ENCODE data around the gene SP1. TPM values are rescaled to one million over a fixed set of nuclear protein-coding genes. Genes with fewer than 3 reads are reported as not detected.

SP1 gene
- total and polyA plus RNA-seq, 9 of the 15 experiments (the other 6 are each of a cell fraction or from before 2014, with no cell fraction given) = 8.0 to 65.5 (median 41.6) TPM

- TF ChIP-seq, protein P1, sequence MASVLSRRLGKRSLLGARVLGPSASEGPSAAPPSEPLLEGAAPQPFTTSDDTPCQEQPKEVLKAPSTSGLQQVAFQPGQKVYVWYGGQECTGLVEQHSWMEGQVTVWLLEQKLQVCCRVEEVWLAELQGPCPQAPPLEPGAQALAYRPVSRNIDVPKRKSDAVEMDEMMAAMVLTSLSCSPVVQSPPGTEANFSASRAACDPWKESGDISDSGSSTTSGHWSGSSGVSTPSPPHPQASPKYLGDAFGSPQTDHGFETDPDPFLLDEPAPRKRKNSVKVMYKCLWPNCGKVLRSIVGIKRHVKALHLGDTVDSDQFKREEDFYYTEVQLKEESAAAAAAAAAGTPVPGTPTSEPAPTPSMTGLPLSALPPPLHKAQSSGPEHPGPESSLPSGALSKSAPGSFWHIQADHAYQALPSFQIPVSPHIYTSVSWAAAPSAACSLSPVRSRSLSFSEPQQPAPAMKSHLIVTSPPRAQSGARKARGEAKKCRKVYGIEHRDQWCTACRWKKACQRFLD (CRISPR knock-in tag; IDR thresholded peaks at IDR 0.05) = peak; percentile 58
- TF ChIP-seq TRIM24 (IDR thresholded peaks at IDR 0.05) (peak; percentile 89 to 90), MNT (conservative IDR thresholded peaks at IDR 0.05) (peak in 1 of 2 experiments; percentile 47; a peak in 1 of 4 replicates), SMAD1 (IDR thresholded peaks at IDR 0.05; ENCODE audit: low read depth, low read length, partially characterized antibody) (no peak), MTF1 (CRISPR knock-in tag; IDR thresholded peaks at IDR 0.05; ENCODE audit: borderline replicate concordance) (no peak), NUFIP1 (IDR thresholded peaks at IDR 0.05; ENCODE audit: partially characterized antibody) (no peak), C11orf30 (IDR thresholded peaks at IDR 0.05; ENCODE audit: low read depth) (no peak), ZNF174 (CRISPR knock-in tag; IDR thresholded peaks at IDR 0.05) (no peak), CEBPG (CRISPR knock-in tag; IDR thresholded peaks at IDR 0.05) (no peak; the same call in 1 of the 2 replicates), CEBPG (tag; conservative IDR thresholded peaks at IDR 0.05 in 1 of 2, IDR thresholded peaks at IDR 0.05 in 1 of 2) (peak; percentile 51 to 77), TCF15 (CRISPR knock-in tag; IDR thresholded peaks at IDR 0.05) (no peak), ZNF212 (CRISPR knock-in tag; IDR thresholded peaks at IDR 0.05) (no peak), XRCC3 (IDR thresholded peaks at IDR 0.05) (no peak), CTBP1 (IDR thresholded peaks at IDR 0.05; ENCODE audit: borderline replicate concordance) (no peak), SP2 (IDR thresholded peaks at IDR 0.05; ENCODE audit: extremely low read depth, low read depth, low read length, poor library complexity, severe bottlenecking) (no peak), ZBTB7A (IDR thresholded peaks at IDR 0.05; ENCODE audit: borderline replicate concordance, control insufficient read depth, low read depth, low read length) (no peak), BHLHE40 (IDR thresholded peaks at IDR 0.05; ENCODE audit: low read length) (0 out of 2 replicates have a peak, but pooled peaks have one; percentile 12), TSC22D4 (tag; IDR thresholded peaks at IDR 0.05) (no peak), HMG20B (CRISPR knock-in tag; IDR thresholded peaks at IDR 0.05) (no peak), ZC3H11A (IDR thresholded peaks at IDR 0.05; ENCODE audit: low read depth, low read length) (no peak), ETV5 (CRISPR knock-in tag; IDR thresholded peaks at IDR 0.05; ENCODE audit: low read depth) (no peak)
- TF ChIP-seq, protein P2, sequence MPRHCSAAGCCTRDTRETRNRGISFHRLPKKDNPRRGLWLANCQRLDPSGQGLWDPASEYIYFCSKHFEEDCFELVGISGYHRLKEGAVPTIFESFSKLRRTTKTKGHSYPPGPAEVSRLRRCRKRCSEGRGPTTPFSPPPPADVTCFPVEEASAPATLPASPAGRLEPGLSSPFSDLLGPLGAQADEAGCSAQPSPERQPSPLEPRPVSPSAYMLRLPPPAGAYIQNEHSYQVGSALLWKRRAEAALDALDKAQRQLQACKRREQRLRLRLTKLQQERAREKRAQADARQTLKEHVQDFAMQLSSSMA (CRISPR knock-in tag; IDR thresholded peaks at IDR 0.05) = no peak
- TF ChIP-seq, protein P3, sequence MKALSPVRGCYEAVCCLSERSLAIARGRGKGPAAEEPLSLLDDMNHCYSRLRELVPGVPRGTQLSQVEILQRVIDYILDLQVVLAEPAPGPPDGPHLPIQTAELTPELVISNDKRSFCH (CRISPR knock-in tag; IDR thresholded peaks at IDR 0.05) = no peak
- TF ChIP-seq, protein P3 (tag; IDR thresholded peaks at IDR 0.05) = no peak
These were observed 14.6 kb upstream of the SP1 start (continued) for GRCh38 chr12:53365245-53365904.
